Mucosa of descending colon (tissue), 3 donors: ENCODE measurements around the gene PDLIM3. TPM values are rescaled to one million over a fixed set of nuclear protein-coding genes. Genes with fewer than 3 reads are reported as not detected.
"Not testable (repeated sequence)": the region's sequence is repeated elsewhere in the genome, so short reads cannot be mapped to it uniquely, and the experiment has no call there.

ENCODE experiments used
- ATAC-seq: fragments of 200-7000 bp; cut with Tn5 transposase; one replicate; pipeline ENCODE4 v1.9.1; 2020; ENCODE audit warnings: mild to moderate bottlenecking, moderate library complexity
- DNase-seq, 3 donors: peaks; one replicate each; pipeline ENCODE4 v3.0.0-alpha.2; 2020
- H3K36me3 ChIP-seq: fragments of 200-600 bp; one replicate; pipeline ENCODE4 v1.8.0; 2021; ENCODE audit warnings: low read depth, mild to moderate bottlenecking
- H3K4me1 ChIP-seq: fragments of 200-600 bp; one replicate; pipeline ENCODE4 v1.8.0; 2021; ENCODE audit warnings: low read depth, mild to moderate bottlenecking
- H3K4me3 ChIP-seq: fragments of 200-600 bp; one replicate; pipeline ENCODE4 v1.8.0; 2021; ENCODE audit warnings: mild to moderate bottlenecking
- H3K9me3 ChIP-seq: fragments of 200-600 bp; one replicate; pipeline ENCODE4 v1.8.0; 2021; ENCODE audit warnings: mild to moderate bottlenecking
- intact Hi-C, 2 donors: fragments of 100-400 bp; cut with DNase I in 1 of 2; cut with micrococcal nuclease in 1 of 2; formaldehyde crosslinking; loops; one replicate each; pipeline versions ENCODE4 v1.11.0 to v1.11.1; 2022; cut with DNase I, micrococcal nuclease
- total RNA-seq, 3 donors: library from RNA; stranded (reverse); fragmentation: NEBNext Ultra II Directional in 2 of 3; extraction: Animal tissue kit (Norgen Biotek cat#: 25700) in 2 of 3; gene quantifications; one replicate each; pipeline versions ENCODE4 v1.2.1 to v1.2.4, GENCODE V29; 2021 to 2023
- TF ChIP-seq, protein P1 (sequence below): fragments of 200-600 bp; IDR thresholded peaks from one replicate; pipeline ENCODE4 v1.8.0; 2022; ENCODE audit warnings: antibody characterized with exemption, mild to moderate bottlenecking
- donor health status: DM: no; HTN: no; CAD: no; lungs with moderate emphysema.
- donor health status: DM: no; HTN: no; CAD: no.
- donor health status: DM: no; HTN: yes; CAD: no.

PDLIM3 gene
- total RNA-seq, 3 donors from 2014 or later = 8.9 to 193 (median 16.5) TPM

DNA sequence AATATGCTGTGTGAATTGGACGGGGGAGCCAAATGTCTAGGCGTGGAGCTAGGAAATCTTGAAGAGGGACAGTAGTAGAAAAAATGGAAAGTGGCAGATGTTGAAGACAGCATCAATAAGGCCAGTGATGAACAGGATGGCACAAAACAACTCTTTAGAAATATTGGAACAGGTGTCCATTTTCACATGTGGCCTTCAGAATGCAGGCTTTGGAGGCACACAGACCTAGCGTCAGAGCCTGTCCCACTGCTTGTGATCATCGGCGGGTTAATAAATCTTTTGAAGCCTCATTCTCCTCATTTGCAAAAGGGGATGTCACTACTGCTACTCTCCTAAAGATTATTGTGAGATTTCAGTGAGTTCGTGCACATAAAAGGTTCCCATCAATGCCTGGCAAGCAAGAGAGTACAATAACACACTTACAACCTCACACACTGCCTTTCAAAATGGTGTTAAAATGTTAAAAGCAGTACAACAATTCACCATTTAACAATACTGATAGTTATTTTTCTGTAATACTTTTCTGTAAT is 2.4 kb downstream of the PDLIM3 start:
- intact Hi-C loops = no loop called here

DNA sequence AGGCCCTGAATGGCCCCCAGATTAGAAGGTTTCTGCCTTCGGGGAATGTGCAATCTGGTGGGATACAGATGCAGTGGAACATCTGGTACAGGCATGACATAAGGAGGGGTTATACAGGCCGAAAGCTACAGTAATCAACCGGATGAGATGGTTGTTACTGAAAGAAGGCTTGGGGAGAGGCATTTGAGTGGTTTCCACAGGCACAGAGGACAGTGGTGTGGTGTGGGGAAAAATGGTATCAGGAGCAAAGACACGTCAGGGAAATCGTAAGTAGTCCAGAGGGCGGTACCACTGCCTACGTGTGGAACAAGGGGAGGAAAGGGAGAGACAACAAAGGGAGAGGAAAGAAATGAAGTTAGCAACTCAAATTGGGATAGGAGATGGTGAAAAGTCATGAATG is 3.0 kb downstream of the PDLIM3 start:
- TF ChIP-seq, protein P1, sequence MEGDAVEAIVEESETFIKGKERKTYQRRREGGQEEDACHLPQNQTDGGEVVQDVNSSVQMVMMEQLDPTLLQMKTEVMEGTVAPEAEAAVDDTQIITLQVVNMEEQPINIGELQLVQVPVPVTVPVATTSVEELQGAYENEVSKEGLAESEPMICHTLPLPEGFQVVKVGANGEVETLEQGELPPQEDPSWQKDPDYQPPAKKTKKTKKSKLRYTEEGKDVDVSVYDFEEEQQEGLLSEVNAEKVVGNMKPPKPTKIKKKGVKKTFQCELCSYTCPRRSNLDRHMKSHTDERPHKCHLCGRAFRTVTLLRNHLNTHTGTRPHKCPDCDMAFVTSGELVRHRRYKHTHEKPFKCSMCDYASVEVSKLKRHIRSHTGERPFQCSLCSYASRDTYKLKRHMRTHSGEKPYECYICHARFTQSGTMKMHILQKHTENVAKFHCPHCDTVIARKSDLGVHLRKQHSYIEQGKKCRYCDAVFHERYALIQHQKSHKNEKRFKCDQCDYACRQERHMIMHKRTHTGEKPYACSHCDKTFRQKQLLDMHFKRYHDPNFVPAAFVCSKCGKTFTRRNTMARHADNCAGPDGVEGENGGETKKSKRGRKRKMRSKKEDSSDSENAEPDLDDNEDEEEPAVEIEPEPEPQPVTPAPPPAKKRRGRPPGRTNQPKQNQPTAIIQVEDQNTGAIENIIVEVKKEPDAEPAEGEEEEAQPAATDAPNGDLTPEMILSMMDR = no peak
- no peaks in the 10 kb centered on the region for H3K9me3 ChIP-seq
- no peak for DNase-seq
- H3K4me3 ChIP-seq = no peak overlapping the region
- no peak for ATAC-seq
- H3K4me1 ChIP-seq = peaks cover 5% of the 10 kb centered on the region
- H3K36me3 ChIP-seq = no peaks in the 10 kb centered on the region
- intact Hi-C loops = no loop called here

More for the DNA sequence above, 2.4 kb downstream of the PDLIM3 start:
- no peaks in the 10 kb centered on the region for H3K36me3 ChIP-seq
- TF ChIP-seq, protein P1 = no peak
- H3K4me1 ChIP-seq = peaks cover 5% of the 10 kb centered on the region
- ATAC-seq = no peak
- H3K4me3 ChIP-seq = no peak overlapping the region
- no peaks in the 10 kb centered on the region for H3K9me3 ChIP-seq
- DNase-seq = no peak

DNA sequence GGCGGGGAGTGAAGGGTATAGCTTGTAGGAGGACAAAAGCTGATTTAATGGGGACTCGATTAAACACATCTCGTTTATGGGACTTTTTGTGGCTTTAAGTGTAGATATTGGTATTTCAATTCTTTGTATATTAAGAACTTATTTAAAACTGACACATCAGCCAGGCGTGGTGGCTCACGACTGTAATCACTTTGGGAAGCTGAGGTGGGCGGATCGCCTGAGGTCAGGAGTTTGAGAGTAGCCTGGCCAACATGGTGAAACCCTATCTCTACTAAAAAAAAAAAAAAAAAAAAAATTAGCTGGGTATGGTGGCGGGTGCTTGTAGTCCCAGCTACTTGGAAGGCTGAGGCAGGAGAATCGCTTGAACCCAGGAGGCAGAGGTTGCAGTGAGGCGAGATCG is 3.7 kb downstream of the PDLIM3 start:
- H3K4me3 ChIP-seq, H3K36me3 ChIP-seq, H3K9me3 ChIP-seq, ATAC-seq, H3K4me1 ChIP-seq, DNase-seq, intact Hi-C loops: not testable (repeated sequence)

DNA sequence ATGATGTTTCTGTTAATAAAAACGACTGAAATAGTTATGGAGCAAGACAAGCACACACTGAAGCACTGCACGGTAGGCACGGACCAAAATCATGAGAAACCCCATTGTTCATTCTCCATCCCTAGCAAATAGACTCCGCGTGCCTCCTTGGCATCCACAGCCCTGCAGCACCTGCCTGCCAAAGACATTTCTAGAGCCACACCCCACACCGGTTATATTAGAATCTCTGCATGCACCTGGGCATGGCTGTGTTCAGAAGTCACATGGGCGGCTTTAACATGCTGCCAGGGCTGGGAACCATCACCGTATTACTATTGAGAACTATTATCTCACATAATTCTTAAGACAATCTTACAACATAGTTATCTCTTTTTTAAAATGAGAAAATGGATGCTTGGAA is 5.9 kb downstream of the PDLIM3 start:
- H3K4me1 ChIP-seq = no peaks in the 10 kb centered on the region
- TF ChIP-seq, protein P1 = no peak
- no peaks in the 10 kb centered on the region for H3K36me3 ChIP-seq
- no peaks in the 10 kb centered on the region for H3K9me3 ChIP-seq
- ATAC-seq (peak; percentile 58), DNase-seq (no peak)
- no peak overlapping the region for H3K4me3 ChIP-seq
- intact Hi-C loops = no loop called here

DNA sequence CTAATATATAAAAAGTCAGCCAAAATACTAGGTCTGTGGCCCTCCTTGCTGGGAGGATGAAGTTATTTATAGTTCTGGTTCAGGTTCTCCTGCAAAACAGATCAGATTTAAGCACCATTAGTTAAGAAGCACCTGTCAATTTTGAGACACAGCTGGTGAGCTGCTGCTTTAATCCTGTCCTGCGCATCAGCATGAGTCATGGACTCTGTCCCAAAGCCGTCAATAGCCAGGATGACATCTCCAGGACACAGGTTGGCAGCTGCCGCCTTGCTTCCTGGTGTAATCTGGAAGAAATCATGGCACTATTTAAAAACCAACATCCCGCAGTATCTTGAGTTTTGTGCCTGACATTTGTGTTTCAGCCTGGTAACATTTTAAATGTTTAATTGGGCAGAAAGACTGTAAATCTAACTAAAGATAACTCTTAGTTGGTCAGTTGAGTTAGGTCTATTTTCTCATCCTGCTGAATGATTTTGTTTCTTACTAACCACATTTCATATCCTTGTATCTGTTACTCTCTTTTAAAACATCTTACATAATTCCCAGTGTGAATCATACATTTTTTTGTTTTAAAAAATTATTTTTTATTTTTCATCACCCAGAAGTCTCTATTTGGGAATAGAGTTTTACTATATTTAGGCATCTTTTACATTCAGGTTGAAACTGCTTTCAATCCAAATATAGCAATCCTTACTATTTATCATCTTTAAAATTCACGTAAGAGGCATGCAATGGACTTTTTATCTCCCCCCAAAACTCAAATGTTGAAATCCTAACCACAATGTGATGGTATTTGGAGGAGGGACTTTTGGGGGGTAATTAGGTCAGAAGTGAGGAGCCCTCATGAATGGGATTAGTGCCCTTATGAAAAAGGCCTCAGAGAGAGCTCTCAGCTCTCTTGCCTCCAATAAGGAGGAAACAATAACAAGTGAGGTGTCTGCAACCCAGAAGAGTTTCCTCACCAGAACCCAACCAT is 10.1 kb downstream of the PDLIM3 start:
- TF ChIP-seq, protein P1 = no peak
- intact Hi-C loops = no loop called here
- Histone ChIP-seq H3K4me3 (no peak overlapping the region), H3K4me1 (no peaks in the 10 kb centered on the region), H3K36me3 (no peaks in the 10 kb centered on the region), H3K9me3 (no peaks in the 10 kb centered on the region)
- no peak for DNase-seq
- ATAC-seq = no peak

DNA sequence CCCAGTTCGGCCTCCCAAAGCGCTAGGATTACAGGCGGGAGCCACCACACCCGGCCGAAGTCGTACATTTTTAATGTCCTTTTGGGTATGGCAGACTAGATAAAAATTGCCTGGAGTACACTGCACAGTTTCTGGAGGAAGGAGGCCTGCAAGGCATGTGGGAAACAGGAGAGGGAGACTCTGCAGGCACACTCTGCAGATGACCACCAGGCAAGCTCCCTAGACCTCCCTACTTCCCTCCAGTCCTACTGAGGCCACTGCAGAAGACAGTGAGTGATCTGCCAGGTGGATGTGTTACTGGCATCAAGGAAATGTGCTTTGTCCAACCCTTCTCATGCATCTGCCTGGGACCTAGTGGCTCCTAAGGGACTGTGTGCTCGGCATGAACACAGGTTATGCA is 11.4 kb downstream of the PDLIM3 start:
- no peak for DNase-seq
- TF ChIP-seq, protein P1 = no peak
- no peak for ATAC-seq
- Histone ChIP-seq H3K4me3 (no peak overlapping the region), H3K9me3 (no peaks in the 10 kb centered on the region), H3K36me3 (no peaks in the 10 kb centered on the region), H3K4me1 (no peaks in the 10 kb centered on the region)
- intact Hi-C loops = no loop called here
